ENCODE measurements around the gene ZMIZ1. TPM values are rescaled to one million over a fixed set of nuclear protein-coding genes. Genes with fewer than 3 reads are reported as not detected.

ZMIZ1 gene
- total RNA-seq, 1 experiment from 2014 or later = 28.4 TPM

DNA sequence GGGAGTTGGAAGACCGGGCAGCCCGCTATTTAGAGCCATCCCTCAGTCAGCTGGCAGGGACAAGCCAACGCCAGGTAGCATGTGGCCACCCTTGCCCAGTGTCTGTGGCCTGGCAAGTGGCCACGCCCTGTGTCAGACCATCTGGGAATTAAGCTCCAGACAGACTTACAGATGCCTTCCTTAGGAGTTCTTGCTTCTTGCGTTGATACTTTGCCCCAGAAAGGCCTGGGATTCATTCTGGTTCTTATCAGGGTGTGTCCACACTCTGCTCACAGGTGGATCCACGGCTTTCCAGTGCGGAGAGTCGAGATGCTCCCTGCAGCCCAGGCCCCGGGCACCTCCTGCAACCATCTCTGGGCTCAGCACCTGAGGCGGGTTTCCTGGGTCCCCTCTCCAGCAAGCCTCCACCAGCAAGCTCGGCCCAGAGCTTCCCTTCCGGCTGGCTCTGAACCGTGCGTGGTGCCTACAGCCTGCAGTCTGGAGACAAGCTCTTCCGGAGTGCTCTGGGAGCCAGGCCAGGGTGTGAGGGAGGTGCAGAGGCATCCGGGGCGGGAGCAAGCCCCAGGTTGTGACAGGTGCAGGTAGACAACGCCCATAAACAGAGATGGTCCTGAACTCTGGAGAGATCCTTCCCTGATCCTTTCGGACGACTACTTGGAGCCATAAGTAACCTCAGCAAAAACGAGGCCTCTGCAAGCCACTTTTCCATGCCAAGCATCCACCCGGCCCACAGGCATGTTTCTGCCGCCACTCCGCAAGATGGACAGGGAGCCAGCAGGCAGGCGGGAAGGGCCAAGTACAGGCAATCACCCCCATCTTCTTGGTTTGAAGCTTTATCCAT lies 246.2 kb downstream of the ZMIZ1 start:
- no peak overlapping the region for H3K4me2 ChIP-seq (ENCODE audit: low read length)
- no peaks in the 10 kb centered on the region for H3K9me2 ChIP-seq (ENCODE audit: insufficient read depth)
- no peak for ATAC-seq
- no peak overlapping the region for H3K4me3 ChIP-seq (replicated peaks in 1 of 2; ENCODE audit: low read depth in 1 of 2, low read length in 2 of 2)
- intact Hi-C loops (cut with micrococcal nuclease) = no loop called here
- no peak overlapping the region for H3K9ac ChIP-seq (ENCODE audit: low read length)
- H3K4me1 ChIP-seq (ENCODE audit: control insufficient read depth in 1 of 2, insufficient read depth in 2 of 2, low read length in 2 of 2) = peaks cover 20% of the 10 kb centered on the region in 2 experiments
- no peak for DNase-seq (ENCODE audit: low read depth, low spot score)
- H3K79me2 ChIP-seq (ENCODE audit: insufficient read depth, low read length) = no peaks in the 10 kb centered on the region
- peaks cover 0 to 4% of the 10 kb centered on the region in 2 experiments; a peak in 1 of 4 replicates for H3K36me3 ChIP-seq (ENCODE audit: control insufficient read depth in 1 of 2, insufficient read depth in 2 of 2, low read length in 2 of 2)
- no TSS peak for BruUV-seq (replicated peaks)
- TF ChIP-seq EZH2phosphoT487 (IDR thresholded peaks at IDR 0.05; ENCODE audit: borderline replicate concordance) (no peak), YY1 (IDR thresholded peaks at IDR 0.05; ENCODE audit: extremely low read depth, insufficient replicate concordance, low read depth, low read length) (no peak), SRF (IDR thresholded peaks at IDR 0.05; ENCODE audit: low read depth) (no peak), SIN3A (IDR thresholded peaks at IDR 0.05; ENCODE audit: low read depth) (no peak), RAD21 (IDR thresholded peaks at IDR 0.05; ENCODE audit: low read depth) (no peak), EZH2 (IDR thresholded peaks at IDR 0.05) (no peak), CEBPB (IDR thresholded peaks at IDR 0.05; ENCODE audit: low read depth) (no peak), MAX (IDR thresholded peaks at IDR 0.05) (no peak), FOSL1 (IDR thresholded peaks at IDR 0.05; ENCODE audit: low read depth) (no peak), EGR1 (IDR thresholded peaks at IDR 0.05; ENCODE audit: low read depth) (no peak), CBX3 (IDR thresholded peaks at IDR 0.05; ENCODE audit: low read depth) (no peak), SP1 (IDR thresholded peaks at IDR 0.05; ENCODE audit: low read depth) (no peak), ZNF274 (IDR thresholded peaks at IDR 0.05; ENCODE audit: low read depth, low read length) (no peak), JUND (IDR thresholded peaks at IDR 0.05) (no peak), ELF1 (IDR thresholded peaks at IDR 0.05; ENCODE audit: borderline replicate concordance, low read depth) (no peak), ZFX (IDR thresholded peaks at IDR 0.05) (no peak)
- TF ChIP-seq, protein P1, sequence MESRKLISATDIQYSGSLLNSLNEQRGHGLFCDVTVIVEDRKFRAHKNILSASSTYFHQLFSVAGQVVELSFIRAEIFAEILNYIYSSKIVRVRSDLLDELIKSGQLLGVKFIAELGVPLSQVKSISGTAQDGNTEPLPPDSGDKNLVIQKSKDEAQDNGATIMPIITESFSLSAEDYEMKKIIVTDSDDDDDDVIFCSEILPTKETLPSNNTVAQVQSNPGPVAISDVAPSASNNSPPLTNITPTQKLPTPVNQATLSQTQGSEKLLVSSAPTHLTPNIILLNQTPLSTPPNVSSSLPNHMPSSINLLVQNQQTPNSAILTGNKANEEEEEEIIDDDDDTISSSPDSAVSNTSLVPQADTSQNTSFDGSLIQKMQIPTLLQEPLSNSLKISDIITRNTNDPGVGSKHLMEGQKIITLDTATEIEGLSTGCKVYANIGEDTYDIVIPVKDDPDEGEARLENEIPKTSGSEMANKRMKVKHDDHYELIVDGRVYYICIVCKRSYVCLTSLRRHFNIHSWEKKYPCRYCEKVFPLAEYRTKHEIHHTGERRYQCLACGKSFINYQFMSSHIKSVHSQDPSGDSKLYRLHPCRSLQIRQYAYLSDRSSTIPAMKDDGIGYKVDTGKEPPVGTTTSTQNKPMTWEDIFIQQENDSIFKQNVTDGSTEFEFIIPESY (IDR thresholded peaks at IDR 0.05; ENCODE audit: extremely low read depth, insufficient replicate concordance, low read length) = no peak
- no peak overlapping the region for H2AFZ ChIP-seq (ENCODE audit: low read depth, low read length, poor library complexity, severe bottlenecking)
- no peak overlapping the region for H3K27ac ChIP-seq (ENCODE audit: low read depth, low read length)
- H4K20me1 ChIP-seq (ENCODE audit: insufficient read depth) = no peaks in the 10 kb centered on the region
- RAD21 ChIA-PET (ENCODE audit: low non-redundant PET in 1 of 2, low total read pairs in 2 of 2, uncharacterized antibody in 2 of 2, unreplicated experiment in 2 of 2) = no interaction called here
- POLR2A ChIA-PET = no interaction called here
- no peaks in the 10 kb centered on the region for H3K27me3 ChIP-seq (ENCODE audit: insufficient read depth, low read length)
- no peaks in the 10 kb centered on the region for H3K9me3 ChIP-seq (ENCODE audit: control insufficient read depth in 1 of 2, insufficient read depth in 1 of 2, low read depth in 1 of 2, low read length in 2 of 2)
- CTCF ChIA-PET = no interaction called here
